CD4-positive, alpha-beta T cell (primary cell): ENCODE data around the gene ADK. TPM values are rescaled to one million over a fixed set of nuclear protein-coding genes. Genes with fewer than 3 reads are reported as not detected.

Source experiments
- ATAC-seq: fragments of 200-7000 bp; cut with Tn5 transposase; one replicate; pipeline ENCODE4 v1.10.0; 2022; ENCODE audit warnings: mild to moderate bottlenecking; ENCODE audit not compliant: poor library complexity
- CTCF ChIA-PET: fragments of 350-600 bp; sonication (Branson Sonifier 250); formaldehyde crosslinking; loops from one replicate; lab custom pipeline; 2021; ENCODE audit warnings: antibody characterized with exemption, inconsistent platforms; lab: Charles Lee
- POLR2A ChIA-PET: fragments of 350-600 bp; sonication (Branson Sonifier 250); formaldehyde crosslinking; loops from one replicate; lab custom pipeline; 2021; ENCODE audit warnings: antibody characterized with exemption, inconsistent platforms; lab: Charles Lee
- DNase-seq, 14 experiments: peaks; one replicate each; pipeline ENCODE4 v3.0.0-alpha.2; 2013 to 2020; ENCODE audit warnings: mixed read lengths in 2 of 14
- H3K27ac ChIP-seq, 2 donors: one replicate each; pipeline versions ENCODE4 v1.5.1 to v1.7.0; 2013; ENCODE audit warnings: low read length in 2 of 2, low read depth in 1 of 2, mild to moderate bottlenecking in 1 of 2
- H3K27me3 ChIP-seq, 2 experiments: 1 replicate in 1 of 2; 2 replicates in 1 of 2; pipeline versions ENCODE4 v1.6.1 to v1.7.0; 2013; ENCODE audit warnings: low read length in 2 of 2, control low read depth in 1 of 2, mild to moderate bottlenecking in 1 of 2, moderate library complexity in 1 of 2; ENCODE audit not compliant: insufficient read depth in 2 of 2, control insufficient read depth in 1 of 2
- H3K36me3 ChIP-seq: one replicate; pipeline ENCODE4 v1.6.1; 2013; ENCODE audit warnings: low read length, control low read depth; ENCODE audit not compliant: insufficient read depth
- H3K4me1 ChIP-seq: one replicate; pipeline ENCODE4 v1.6.1; 2013; ENCODE audit warnings: low read length, control low read depth; ENCODE audit not compliant: insufficient read depth
- H3K4me3 ChIP-seq: one replicate; pipeline ENCODE4 v1.5.1; 2013; ENCODE audit warnings: mild to moderate bottlenecking, low read length, moderate library complexity
- H3K9me3 ChIP-seq, 2 experiments: 1 replicate in 1 of 2; 2 replicates in 1 of 2; pipeline versions ENCODE4 v1.6.1 to v1.7.0; 2013; ENCODE audit warnings: low read length in 2 of 2, mild to moderate bottlenecking in 2 of 2, control low read depth in 1 of 2, moderate library complexity in 1 of 2; ENCODE audit not compliant: control insufficient read depth in 1 of 2, insufficient read depth in 1 of 2
- H3K27ac Mint-ChIP-seq: one replicate; pipeline ENCODE4 v1.8.0; 2020; ENCODE audit warnings: mixed read lengths
- H3K27me3 Mint-ChIP-seq: one replicate; pipeline ENCODE4 v1.8.0; 2021; ENCODE audit warnings: mixed read lengths
- H3K36me3 Mint-ChIP-seq: one replicate; pipeline ENCODE4 v1.8.0; 2021; ENCODE audit warnings: low read depth, mixed read lengths
- H3K4me1 Mint-ChIP-seq: one replicate; pipeline ENCODE4 v1.8.0; 2021; ENCODE audit warnings: low read depth, mixed read lengths
- H3K4me3 Mint-ChIP-seq: one replicate; pipeline ENCODE4 v1.8.0; 2020; ENCODE audit warnings: mild to moderate bottlenecking, mixed read lengths
- H3K9me3 Mint-ChIP-seq: one replicate; pipeline ENCODE4 v1.8.0; 2020; ENCODE audit warnings: mixed read lengths
- CTCF ChIP-seq: fragments of 200-600 bp; IDR thresholded peaks from one replicate; pipeline ENCODE4 v1.8.0; 2022; ENCODE audit warnings: antibody characterized with exemption, mild to moderate bottlenecking
- intact Hi-C, 2 experiments: fragments of 100-400 bp; cut with DNase I in 1 of 2; cut with micrococcal nuclease in 1 of 2; formaldehyde crosslinking; loops; one replicate each; pipeline versions ENCODE4 v1.15.1 to v1.9.0; 2023 to 2025; cut with DNase I, micrococcal nuclease
- total RNA-seq, 174 experiments: library from RNA in 2 of 174; stranded (reverse) in 2 of 174; gene quantifications; one replicate each; pipeline ENCODE4 v1.2.3 and lab custom pipeline; 2021 to 2026

Gene ADK
- total RNA-seq, 2 experiments from 2014 or later = 15.3 to 17.6 TPM

- peak overlapping the region; percentile 80 for H3K4me3 Mint-ChIP-seq
- H3K4me3 ChIP-seq = peak overlapping the region; percentile 46
- peaks cover 2% of the 10 kb centered on the region for H3K9me3 Mint-ChIP-seq
- H3K36me3 ChIP-seq = no peaks in the 10 kb centered on the region
- ATAC-seq (peak; percentile 34), DNase-seq (peak in 12 of 14 experiments; percentile 4 to 84 (median 32))
- peaks cover 0 to 6% of the 10 kb centered on the region in 2 experiments for H3K9me3 ChIP-seq
- intact Hi-C loops = loop anchor here (5.0 to 10.0 kb wide), 5 partner anchors 33 to 649 kb away; partner anchors contain the start of genes COMTD1 (in 1 of the 2) and VCL (in 1 of the 2)
- peaks cover 21% of the 10 kb centered on the region for H3K4me1 ChIP-seq
- peak overlapping the region; percentile 64 to 81 for H3K27ac ChIP-seq
- H3K36me3 Mint-ChIP-seq = peaks cover 3% of the 10 kb centered on the region
- H3K4me1 Mint-ChIP-seq = peaks cover 78% of the 10 kb centered on the region
- POLR2A ChIA-PET = interaction anchor here (0.7 to 3.1 kb wide), 13 partner anchors 10 to 1894 kb away, joined by 3 to 28 read pairs (median 4); partner anchors contain the start of genes KAT6B, MCU and SAMD8
- peak overlapping the region; percentile 94 for H3K27ac Mint-ChIP-seq
- H3K27me3 ChIP-seq = no peaks in the 10 kb centered on the region
- H3K27me3 Mint-ChIP-seq = no peaks in the 10 kb centered on the region
- no peak for TF ChIP-seq CTCF
- CTCF ChIA-PET = no interaction called here
Measured at GRCh38 chr10:74585231-74586087, 434.4 kb downstream of the ADK start.

GRCh38 chr10:74586088-74586585 lies 435.1 kb downstream of the ADK start:
- peak overlapping the region; percentile 94 for H3K27ac Mint-ChIP-seq
- peak overlapping the region; percentile 80 for H3K4me3 Mint-ChIP-seq
- peaks cover 81% of the 10 kb centered on the region for H3K4me1 Mint-ChIP-seq

More at GRCh38 chr10:74586088-74586585, 435.1 kb downstream of the ADK start:
- POLR2A ChIA-PET = interaction anchor here (0.7 to 3.1 kb wide), 13 partner anchors 10 to 1895 kb away, joined by 3 to 28 read pairs (median 4); partner anchors contain the start of genes KAT6B, MCU and SAMD8
- intact Hi-C loops = loop anchor here (5.0 to 10.0 kb wide), 5 partner anchors 34 to 649 kb away; partner anchors contain the start of genes COMTD1 (in 1 of the 2) and VCL (in 1 of the 2)
- Mint-ChIP-seq H3K9me3 (no peaks in the 10 kb centered on the region), H3K27me3 (no peaks in the 10 kb centered on the region), H3K36me3 (no peaks in the 10 kb centered on the region)
- H3K9me3 ChIP-seq = peaks cover 0 to under 1% of the 10 kb centered on the region in 2 experiments
- H3K27ac ChIP-seq = peak overlapping the region; percentile 64 to 81
- CTCF ChIA-PET = no interaction called here
- TF ChIP-seq CTCF = no peak
- peak; percentile 47 for ATAC-seq
- DNase-seq = peak in 13 of 14 experiments; percentile 22 to 86 (median 30)
- H3K36me3 ChIP-seq = no peaks in the 10 kb centered on the region
- H3K27me3 ChIP-seq = no peaks in the 10 kb centered on the region
- peaks cover 21% of the 10 kb centered on the region for H3K4me1 ChIP-seq
- H3K4me3 ChIP-seq = peak overlapping the region; percentile 46
